Vagina (tissue), 2 donors: ENCODE results near the gene DDX31. TPM values are rescaled to one million over a fixed set of nuclear protein-coding genes. Genes with fewer than 3 reads are reported as not detected.

ENCODE experiments used
- DNase-seq, 2 donors: peaks; one replicate each; pipeline ENCODE4 v3.0.0-alpha.2; 2017; ENCODE audit errors: extremely low spot score in 2 of 2
- H3K27ac ChIP-seq: fragments of 200-600 bp; sonication (generic); one replicate; pipeline ENCODE4 v1.5.1; 2019
- H3K27me3 ChIP-seq: fragments of 200-600 bp; sonication (generic); one replicate; pipeline ENCODE4 v1.5.1; 2019
- H3K36me3 ChIP-seq, 2 donors: fragments of 200-600 bp; sonication (generic); one replicate each; pipeline ENCODE4 v1.5.1; 2017 to 2019
- H3K4me1 ChIP-seq: fragments of 200-600 bp; sonication (generic); one replicate; pipeline ENCODE4 v1.5.1; 2019
- H3K4me3 ChIP-seq, 2 donors: fragments of 200-600 bp; sonication (generic); 1 replicate in 1 of 2; 2 replicates in 1 of 2; pipeline ENCODE4 v1.5.1; 2016 to 2019
- H3K9me3 ChIP-seq: fragments of 200-600 bp; sonication (generic); one replicate; pipeline ENCODE4 v1.5.1; 2019
- POLR2A ChIP-seq, 2 donors: fragments of 450-650 bp; IDR thresholded peaks; one replicate each; pipeline ENCODE4 v1.6.1; 2017; ENCODE audit warnings: antibody characterized with exemption in 2 of 2, mild to moderate bottlenecking in 2 of 2, moderate library complexity in 2 of 2
- POLR2AphosphoS5 ChIP-seq, 2 donors: sonication (generic); formaldehyde crosslinking; IDR thresholded peaks; one replicate each; pipeline ENCODE4 v1.9.0; 2017; ENCODE audit warnings: antibody characterized with exemption in 2 of 2, mild to moderate bottlenecking in 2 of 2, low read depth in 1 of 2; ENCODE audit not compliant: insufficient read depth in 1 of 2
- intact Hi-C: fragments of 100-400 bp; cut with DNase I; formaldehyde crosslinking; loops from one replicate; pipeline ENCODE4 v1.15.1; 2023
- total RNA-seq: library from RNA; depleted of rRNA; stranded (reverse); fragments of >200 nt; gene quantifications from one replicate; pipeline ENCODE4 v1.2.3, GENCODE V29; 2016
- TF ChIP-seq, protein P1 (sequence below), 3 experiments: fragments of 450-650 bp in 2 of 3; fragments of 200-600 bp in 1 of 3; sonication (generic) in 1 of 3; IDR thresholded peaks; one replicate each; pipeline ENCODE4 v1.5.1; 2017 to 2019; ENCODE audit warnings: antibody characterized with exemption in 3 of 3, mild to moderate bottlenecking in 2 of 3, moderate library complexity in 2 of 3

DDX31 gene
- total RNA-seq, 1 donor from 2014 or later, result 17.9 TPM

DNA sequence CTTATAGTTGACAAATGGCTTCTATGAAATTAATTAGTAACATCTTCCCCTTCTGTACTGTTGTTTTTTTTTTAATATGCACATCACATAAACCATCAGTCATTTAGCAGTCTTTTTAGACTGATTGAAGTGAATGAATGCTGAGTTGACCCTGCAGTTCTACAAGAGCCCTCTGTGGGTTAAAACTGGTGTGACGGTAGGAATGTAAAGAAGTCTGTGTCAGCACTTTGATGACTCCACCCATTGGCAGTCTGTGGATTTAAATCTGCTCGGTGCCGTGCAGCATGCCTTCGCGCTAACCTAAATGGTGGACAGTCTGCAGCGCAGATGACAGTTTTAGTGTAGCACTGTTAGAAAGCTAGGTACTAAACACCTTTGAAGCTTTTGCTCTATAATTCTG is 3.6 kb upstream of the DDX31 start:
- no peak overlapping the region for H3K27ac ChIP-seq
- intact Hi-C loops, result loop anchor here (10.0 kb wide), 1 partner anchor 201 kb away; the partner anchor contains the start of genes AK8 and SPACA9

DNA sequence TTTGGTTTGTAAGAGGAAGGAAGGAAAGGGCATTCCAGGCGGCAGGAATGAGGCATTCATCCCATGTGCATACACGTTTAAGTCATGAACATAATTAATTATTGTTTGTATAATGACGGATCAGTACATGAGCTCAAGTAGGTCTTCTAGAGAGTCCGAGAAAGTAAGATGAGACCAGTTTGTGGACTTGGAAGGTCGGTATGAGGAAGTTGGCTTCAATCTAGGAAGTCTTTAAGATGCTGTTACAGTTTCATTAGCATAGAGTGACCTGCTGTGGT is 2.6 kb upstream of the DDX31 start:
- no peak overlapping the region for H3K27ac ChIP-seq
- intact Hi-C loops, result loop anchor here (10.0 kb wide), 1 partner anchor 202 kb away; the partner anchor contains the start of genes AK8 and SPACA9
- H3K27me3 ChIP-seq, result no peaks in the 10 kb centered on the region

More for the DNA sequence above, 3.6 kb upstream of the DDX31 start:
- DNase-seq, result no peak
- H3K27me3 ChIP-seq, result no peaks in the 10 kb centered on the region
- H3K4me1 ChIP-seq, result peaks cover 53% of the 10 kb centered on the region
- peaks cover 0 to 6% of the 10 kb centered on the region in 2 donors for H3K36me3 ChIP-seq
- TF ChIP-seq POLR2A (IDR thresholded peaks at IDR 0.05), result no peak
- no peak for TF ChIP-seq POLR2AphosphoS5 (IDR thresholded peaks at IDR 0.05; ENCODE audit: insufficient read depth in 1 of 2, low read depth in 1 of 2)
- TF ChIP-seq, protein P1, sequence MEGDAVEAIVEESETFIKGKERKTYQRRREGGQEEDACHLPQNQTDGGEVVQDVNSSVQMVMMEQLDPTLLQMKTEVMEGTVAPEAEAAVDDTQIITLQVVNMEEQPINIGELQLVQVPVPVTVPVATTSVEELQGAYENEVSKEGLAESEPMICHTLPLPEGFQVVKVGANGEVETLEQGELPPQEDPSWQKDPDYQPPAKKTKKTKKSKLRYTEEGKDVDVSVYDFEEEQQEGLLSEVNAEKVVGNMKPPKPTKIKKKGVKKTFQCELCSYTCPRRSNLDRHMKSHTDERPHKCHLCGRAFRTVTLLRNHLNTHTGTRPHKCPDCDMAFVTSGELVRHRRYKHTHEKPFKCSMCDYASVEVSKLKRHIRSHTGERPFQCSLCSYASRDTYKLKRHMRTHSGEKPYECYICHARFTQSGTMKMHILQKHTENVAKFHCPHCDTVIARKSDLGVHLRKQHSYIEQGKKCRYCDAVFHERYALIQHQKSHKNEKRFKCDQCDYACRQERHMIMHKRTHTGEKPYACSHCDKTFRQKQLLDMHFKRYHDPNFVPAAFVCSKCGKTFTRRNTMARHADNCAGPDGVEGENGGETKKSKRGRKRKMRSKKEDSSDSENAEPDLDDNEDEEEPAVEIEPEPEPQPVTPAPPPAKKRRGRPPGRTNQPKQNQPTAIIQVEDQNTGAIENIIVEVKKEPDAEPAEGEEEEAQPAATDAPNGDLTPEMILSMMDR (IDR thresholded peaks at IDR 0.05), result no peak
- no peak overlapping the region for H3K4me3 ChIP-seq
- H3K9me3 ChIP-seq, result no peaks in the 10 kb centered on the region

DNA sequence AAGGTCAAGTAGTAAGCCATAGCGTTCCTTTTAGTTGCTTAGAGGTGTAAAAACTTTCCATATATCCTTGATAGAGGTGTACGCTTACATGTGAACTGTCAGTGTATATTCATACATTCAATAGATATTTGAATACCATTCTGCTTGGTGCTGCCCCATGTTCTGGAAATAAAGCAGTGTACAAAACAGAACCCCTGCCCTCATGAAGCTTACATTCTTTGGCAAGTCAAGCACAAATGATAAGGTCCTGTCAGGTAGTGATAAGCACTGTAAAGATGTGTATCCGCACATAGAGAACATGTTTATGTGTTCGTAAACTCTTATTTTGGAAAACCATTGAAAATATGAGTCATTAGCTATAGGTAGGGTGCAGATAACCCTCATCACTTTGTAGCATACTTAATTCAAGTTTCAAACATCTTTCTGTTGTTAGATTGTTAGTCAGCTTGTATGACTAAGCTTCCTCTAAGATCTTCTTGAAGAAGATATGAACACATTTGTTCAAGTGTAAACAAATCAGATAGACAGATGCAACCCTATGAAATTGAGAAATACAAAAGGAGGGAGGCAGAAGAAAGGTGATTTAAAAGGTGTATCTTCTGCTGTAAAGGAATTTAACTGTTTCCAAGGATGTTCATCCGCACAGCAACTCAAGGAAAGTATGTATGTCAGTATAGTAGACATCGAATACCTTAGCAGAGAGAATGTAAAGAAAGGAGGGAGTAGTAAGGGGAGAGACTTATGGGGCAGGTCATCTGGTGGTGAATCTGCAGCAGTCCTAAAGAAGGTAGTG is 2.0 kb upstream of the DDX31 start:
- no peaks in the 10 kb centered on the region for H3K27me3 ChIP-seq
- peaks cover 59% of the 10 kb centered on the region for H3K4me1 ChIP-seq
- intact Hi-C loops, result loop anchor here (10.0 kb wide), 1 partner anchor 203 kb away; the partner anchor contains the start of genes AK8 and SPACA9
- no peak overlapping the region for H3K27ac ChIP-seq
- TF ChIP-seq, protein P1 (IDR thresholded peaks at IDR 0.05), result no peak
- TF ChIP-seq POLR2A (IDR thresholded peaks at IDR 0.05), result no peak
- TF ChIP-seq POLR2AphosphoS5 (IDR thresholded peaks at IDR 0.05; ENCODE audit: insufficient read depth in 1 of 2, low read depth in 1 of 2), result no peak
- DNase-seq, result no peak
- H3K36me3 ChIP-seq, result no peaks in the 10 kb centered on the region
- peak overlapping the region; percentile 89 to 98 for H3K4me3 ChIP-seq
- no peaks in the 10 kb centered on the region for H3K9me3 ChIP-seq

More for the DNA sequence above, 2.6 kb upstream of the DDX31 start:
- H3K4me1 ChIP-seq, result peaks cover 59% of the 10 kb centered on the region
- no peak overlapping the region for H3K4me3 ChIP-seq
- DNase-seq, result no peak
- TF ChIP-seq POLR2AphosphoS5 (IDR thresholded peaks at IDR 0.05; ENCODE audit: insufficient read depth in 1 of 2, low read depth in 1 of 2), result no peak
- no peak for TF ChIP-seq POLR2A (IDR thresholded peaks at IDR 0.05)
- TF ChIP-seq, protein P1 (IDR thresholded peaks at IDR 0.05), result no peak
- H3K36me3 ChIP-seq, result no peaks in the 10 kb centered on the region
- H3K9me3 ChIP-seq, result no peaks in the 10 kb centered on the region

DNA sequence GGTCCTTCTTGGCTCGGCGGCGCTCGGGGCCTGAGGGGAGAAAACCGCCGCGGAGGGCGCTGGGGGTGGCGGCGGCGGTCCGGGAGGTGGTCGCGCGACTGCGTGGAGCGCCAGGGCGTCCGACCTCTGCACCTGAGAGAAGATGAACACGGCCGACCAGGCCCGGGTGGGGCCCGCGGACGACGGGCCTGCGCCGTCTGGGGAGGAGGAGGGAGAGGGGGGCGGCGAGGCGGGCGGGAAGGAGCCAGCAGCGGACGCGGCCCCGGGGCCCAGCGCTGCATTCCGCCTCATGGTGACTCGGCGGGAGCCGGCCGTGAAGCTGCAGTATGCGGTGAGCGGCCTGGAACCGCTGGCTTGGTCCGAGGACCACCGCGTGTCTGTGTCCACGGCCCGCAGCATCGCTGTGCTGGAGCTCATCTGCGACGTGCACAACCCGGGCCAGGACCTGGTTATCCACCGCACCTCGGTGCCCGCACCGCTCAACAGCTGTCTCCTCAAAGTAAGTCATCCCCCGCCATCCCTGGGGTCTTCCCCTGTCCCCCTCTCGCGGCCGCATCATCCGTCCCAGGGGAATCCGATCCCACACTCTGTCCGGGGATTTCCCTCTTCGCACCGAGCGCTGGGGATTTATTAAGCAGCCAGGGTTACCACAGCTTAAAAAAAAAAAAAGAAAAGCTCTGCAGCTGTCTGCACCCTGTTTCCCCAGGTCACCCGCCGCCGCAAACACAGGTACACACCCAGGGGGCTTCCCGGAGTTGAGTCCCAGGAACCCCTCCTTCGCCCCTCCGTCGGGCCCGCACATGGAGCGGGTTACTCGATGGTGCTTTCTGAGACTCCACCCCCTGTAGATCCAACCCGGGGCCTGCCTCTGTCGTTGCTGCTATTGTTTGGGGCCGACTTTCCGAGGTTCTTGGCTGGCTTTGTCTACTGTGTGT is 941 bp upstream of the DDX31 start, which contains the start of gene GTF3C4:
Gene GTF3C4, plus strand, starts transcription at position 8 of the 935 bp plus-strand sequence. Its CDS starts 135 bp downstream, at position 143.
- no peak for TF ChIP-seq POLR2A (IDR thresholded peaks at IDR 0.05)
- TF ChIP-seq POLR2AphosphoS5 (IDR thresholded peaks at IDR 0.05; ENCODE audit: insufficient read depth in 1 of 2, low read depth in 1 of 2), result no peak
- TF ChIP-seq, protein P1 (IDR thresholded peaks at IDR 0.05), result peak in 1 of 3 experiments; percentile 5
- intact Hi-C loops, result loop anchor here (10.0 kb wide), 1 partner anchor 204 kb away; the partner anchor contains the start of genes AK8 and SPACA9
- Histone ChIP-seq H3K27me3 (no peaks in the 10 kb centered on the region), H3K36me3 (no peaks in the 10 kb centered on the region), H3K4me1 (peaks cover 52% of the 10 kb centered on the region), H3K4me3 (peak within 1 kb of the TSS; percentile 89 to 98), H3K27ac (peak within 1 kb of the TSS; percentile 96), H3K9me3 (no peaks in the 10 kb centered on the region)
- DNase-seq, result no peak
